Measurements from ENCODE around the gene TOB1. TPM values are rescaled to one million over a fixed set of nuclear protein-coding genes. Genes with fewer than 3 reads are reported as not detected.
"Not testable (repeated sequence)": the region's sequence is repeated elsewhere in the genome, so short reads cannot be mapped to it uniquely, and the experiment has no call there.

Gene TOB1
- total RNA-seq, 1 experiment from 2014 or later, result 86.0 TPM

GRCh38 chr17:50877838-50878237 lies 11.7 kb upstream of the TOB1 start:
- DNase-seq (ENCODE audit: low read depth, low spot score) (no peak), ATAC-seq (no peak)
- no TSS peak for BruUV-seq (replicated peaks)
- TF ChIP-seq EZH2phosphoT487 (IDR thresholded peaks at IDR 0.05; ENCODE audit: borderline replicate concordance) (no peak), YY1 (IDR thresholded peaks at IDR 0.05; ENCODE audit: extremely low read depth, insufficient replicate concordance, low read depth, low read length) (no peak), REST (IDR thresholded peaks at IDR 0.05; ENCODE audit: low read depth) (no peak), RAD21 (IDR thresholded peaks at IDR 0.05; ENCODE audit: low read depth) (no peak), JUND (IDR thresholded peaks at IDR 0.05) (no peak), EGR1 (IDR thresholded peaks at IDR 0.05; ENCODE audit: low read depth) (no peak), CBX3 (IDR thresholded peaks at IDR 0.05; ENCODE audit: low read depth) (no peak), POLR2AphosphoS5 (IDR thresholded peaks at IDR 0.05; ENCODE audit: low read depth, low read length) (no peak)
- ChIA-PET CTCF (no interaction called here), POLR2A (interaction anchor here (3.8 kb wide), 1 partner anchor 11 kb away, joined by 29 read pairs; the partner anchor contains the start of gene TOB1), RAD21 (ENCODE audit: low non-redundant PET in 1 of 2, low total read pairs in 2 of 2, uncharacterized antibody in 2 of 2, unreplicated experiment in 2 of 2) (no interaction called here)
- Histone ChIP-seq H3K9me3 (ENCODE audit: control insufficient read depth in 1 of 2, insufficient read depth in 1 of 2, low read depth in 1 of 2, low read length in 2 of 2) (peaks cover 0 to 13% of the 10 kb centered on the region in 2 experiments; a peak in 1 of 4 replicates), H3K4me2 (ENCODE audit: low read length) (no peak overlapping the region), H4K20me1 (ENCODE audit: insufficient read depth) (no peaks in the 10 kb centered on the region), H3K27ac (ENCODE audit: low read depth, low read length) (no peak overlapping the region), H3K9ac (ENCODE audit: low read length) (no peak overlapping the region), H2AFZ (ENCODE audit: low read depth, low read length, poor library complexity, severe bottlenecking) (no peak overlapping the region), H3K4me3 (replicated peaks in 1 of 2; ENCODE audit: low read depth in 1 of 2, low read length in 2 of 2) (no peak overlapping the region), H3K36me3 (ENCODE audit: control insufficient read depth in 1 of 2, insufficient read depth in 2 of 2, low read length in 2 of 2) (no peaks in the 10 kb centered on the region), H3K9me2 (ENCODE audit: insufficient read depth) (no peaks in the 10 kb centered on the region), H3K79me2 (ENCODE audit: insufficient read depth, low read length) (no peaks in the 10 kb centered on the region), H3K27me3 (ENCODE audit: insufficient read depth, low read length) (no peaks in the 10 kb centered on the region), H3K4me1 (ENCODE audit: control insufficient read depth in 1 of 2, insufficient read depth in 2 of 2, low read length in 2 of 2) (peaks cover 4 to 9% of the 10 kb centered on the region in 2 experiments; a peak in 3 of 4 replicates)
- intact Hi-C loops (cut with micrococcal nuclease), result no loop called here

GRCh38 chr17:50877042-50877441 lies 10.9 kb upstream of the TOB1 start:
- RAD21 ChIA-PET (ENCODE audit: low non-redundant PET in 1 of 2, low total read pairs in 2 of 2, uncharacterized antibody in 2 of 2, unreplicated experiment in 2 of 2); H3K4me1 ChIP-seq (ENCODE audit: control insufficient read depth in 1 of 2, insufficient read depth in 2 of 2, low read length in 2 of 2); H3K9me2 ChIP-seq (ENCODE audit: insufficient read depth); H2AFZ ChIP-seq (ENCODE audit: low read depth, low read length, poor library complexity, severe bottlenecking); H3K27ac ChIP-seq (ENCODE audit: low read depth, low read length); H3K4me3 ChIP-seq (replicated peaks in 1 of 2; ENCODE audit: low read depth in 1 of 2, low read length in 2 of 2); BruUV-seq (replicated peaks); H3K36me3 ChIP-seq (ENCODE audit: control insufficient read depth in 1 of 2, insufficient read depth in 2 of 2, low read length in 2 of 2); H3K27me3 ChIP-seq (ENCODE audit: insufficient read depth, low read length); DNase-seq (ENCODE audit: low read depth, low spot score); H4K20me1 ChIP-seq (ENCODE audit: insufficient read depth); H3K79me2 ChIP-seq (ENCODE audit: insufficient read depth, low read length); H3K9ac ChIP-seq (ENCODE audit: low read length); ATAC-seq; H3K4me2 ChIP-seq (ENCODE audit: low read length); CTCF ChIA-PET; intact Hi-C loops (cut with micrococcal nuclease): not testable (repeated sequence)
- H3K9me3 ChIP-seq (ENCODE audit: control insufficient read depth in 1 of 2, insufficient read depth in 1 of 2, low read depth in 1 of 2, low read length in 2 of 2), result peaks cover 0 to 13% of the 10 kb centered on the region in 2 experiments; a peak in 1 of 4 replicates
- POLR2A ChIA-PET, result interaction anchor here (3.8 kb wide), 1 partner anchor 10 kb away, joined by 29 read pairs; the partner anchor contains the start of gene TOB1
